ENCODE data around the gene CACNG7.

- TF ChIP-seq CHD2 (IDR thresholded peaks at IDR 0.05; ENCODE audit: borderline replicate concordance, low read depth, low read length) (no peak), KDM1A (IDR thresholded peaks at IDR 0.05; ENCODE audit: borderline replicate concordance) (no peak), MYB (IDR thresholded peaks at IDR 0.05; ENCODE audit: borderline replicate concordance, low read depth, low read length) (no peak), CTCF (IDR thresholded peaks at IDR 0.05 in 2 of 3, conservative IDR thresholded peaks at IDR 0.05 in 1 of 3; ENCODE audit: control insufficient read depth in 2 of 3, extremely low read depth in 1 of 3, insufficient read depth in 1 of 3, low read depth in 3 of 3, low read length in 3 of 3) (no peak)
Observed at GRCh38 chr19:53966931-53967330, 57.9 kb downstream of the CACNG7 start.

All from GM12878 (cell line).